ENCODE data around the gene AKAP6.

AKAP6 gene, protein sequence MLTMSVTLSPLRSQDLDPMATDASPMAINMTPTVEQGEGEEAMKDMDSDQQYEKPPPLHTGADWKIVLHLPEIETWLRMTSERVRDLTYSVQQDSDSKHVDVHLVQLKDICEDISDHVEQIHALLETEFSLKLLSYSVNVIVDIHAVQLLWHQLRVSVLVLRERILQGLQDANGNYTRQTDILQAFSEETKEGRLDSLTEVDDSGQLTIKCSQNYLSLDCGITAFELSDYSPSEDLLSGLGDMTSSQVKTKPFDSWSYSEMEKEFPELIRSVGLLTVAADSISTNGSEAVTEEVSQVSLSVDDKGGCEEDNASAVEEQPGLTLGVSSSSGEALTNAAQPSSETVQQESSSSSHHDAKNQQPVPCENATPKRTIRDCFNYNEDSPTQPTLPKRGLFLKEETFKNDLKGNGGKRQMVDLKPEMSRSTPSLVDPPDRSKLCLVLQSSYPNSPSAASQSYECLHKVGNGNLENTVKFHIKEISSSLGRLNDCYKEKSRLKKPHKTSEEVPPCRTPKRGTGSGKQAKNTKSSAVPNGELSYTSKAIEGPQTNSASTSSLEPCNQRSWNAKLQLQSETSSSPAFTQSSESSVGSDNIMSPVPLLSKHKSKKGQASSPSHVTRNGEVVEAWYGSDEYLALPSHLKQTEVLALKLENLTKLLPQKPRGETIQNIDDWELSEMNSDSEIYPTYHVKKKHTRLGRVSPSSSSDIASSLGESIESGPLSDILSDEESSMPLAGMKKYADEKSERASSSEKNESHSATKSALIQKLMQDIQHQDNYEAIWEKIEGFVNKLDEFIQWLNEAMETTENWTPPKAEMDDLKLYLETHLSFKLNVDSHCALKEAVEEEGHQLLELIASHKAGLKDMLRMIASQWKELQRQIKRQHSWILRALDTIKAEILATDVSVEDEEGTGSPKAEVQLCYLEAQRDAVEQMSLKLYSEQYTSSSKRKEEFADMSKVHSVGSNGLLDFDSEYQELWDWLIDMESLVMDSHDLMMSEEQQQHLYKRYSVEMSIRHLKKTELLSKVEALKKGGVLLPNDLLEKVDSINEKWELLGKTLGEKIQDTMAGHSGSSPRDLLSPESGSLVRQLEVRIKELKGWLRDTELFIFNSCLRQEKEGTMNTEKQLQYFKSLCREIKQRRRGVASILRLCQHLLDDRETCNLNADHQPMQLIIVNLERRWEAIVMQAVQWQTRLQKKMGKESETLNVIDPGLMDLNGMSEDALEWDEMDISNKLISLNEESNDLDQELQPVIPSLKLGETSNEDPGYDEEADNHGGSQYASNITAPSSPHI (N-terminal part only)

DNA sequence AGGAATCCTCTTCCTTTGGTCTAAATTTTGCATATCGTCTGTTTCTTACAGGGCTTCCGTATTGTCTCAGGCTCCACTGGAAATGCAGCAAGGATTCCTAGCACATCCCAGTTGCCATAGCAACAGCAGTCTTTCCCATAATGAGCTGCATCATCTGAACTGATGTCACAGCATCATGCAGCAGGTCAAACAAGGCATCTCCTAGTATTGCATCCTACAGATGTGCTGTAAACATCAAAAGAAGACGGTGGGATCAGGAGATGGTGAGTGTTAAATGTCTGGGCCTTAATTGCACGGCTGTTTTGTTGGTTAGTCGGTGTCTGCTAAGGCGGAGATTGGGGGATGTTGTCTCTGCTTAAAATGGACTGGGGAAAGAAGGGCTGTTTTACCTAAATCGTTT, at the start of gene AKAP6:
Gene AKAP6, plus strand, starts transcription at position 153 of the 400 bp plus-strand sequence. CDS start 104,196 bp downstream, outside the sequence.
- TF ChIP-seq, protein P1, sequence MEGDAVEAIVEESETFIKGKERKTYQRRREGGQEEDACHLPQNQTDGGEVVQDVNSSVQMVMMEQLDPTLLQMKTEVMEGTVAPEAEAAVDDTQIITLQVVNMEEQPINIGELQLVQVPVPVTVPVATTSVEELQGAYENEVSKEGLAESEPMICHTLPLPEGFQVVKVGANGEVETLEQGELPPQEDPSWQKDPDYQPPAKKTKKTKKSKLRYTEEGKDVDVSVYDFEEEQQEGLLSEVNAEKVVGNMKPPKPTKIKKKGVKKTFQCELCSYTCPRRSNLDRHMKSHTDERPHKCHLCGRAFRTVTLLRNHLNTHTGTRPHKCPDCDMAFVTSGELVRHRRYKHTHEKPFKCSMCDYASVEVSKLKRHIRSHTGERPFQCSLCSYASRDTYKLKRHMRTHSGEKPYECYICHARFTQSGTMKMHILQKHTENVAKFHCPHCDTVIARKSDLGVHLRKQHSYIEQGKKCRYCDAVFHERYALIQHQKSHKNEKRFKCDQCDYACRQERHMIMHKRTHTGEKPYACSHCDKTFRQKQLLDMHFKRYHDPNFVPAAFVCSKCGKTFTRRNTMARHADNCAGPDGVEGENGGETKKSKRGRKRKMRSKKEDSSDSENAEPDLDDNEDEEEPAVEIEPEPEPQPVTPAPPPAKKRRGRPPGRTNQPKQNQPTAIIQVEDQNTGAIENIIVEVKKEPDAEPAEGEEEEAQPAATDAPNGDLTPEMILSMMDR (IDR thresholded peaks at IDR 0.05; ENCODE audit: insufficient read depth, low read depth, low read length, missing control alignments): no peak
- DNase-seq (ENCODE audit: low read depth): no peak
- H3K4me3 ChIP-seq (ENCODE audit: low read depth, low read length): no peak within 1 kb of the TSS

DNA sequence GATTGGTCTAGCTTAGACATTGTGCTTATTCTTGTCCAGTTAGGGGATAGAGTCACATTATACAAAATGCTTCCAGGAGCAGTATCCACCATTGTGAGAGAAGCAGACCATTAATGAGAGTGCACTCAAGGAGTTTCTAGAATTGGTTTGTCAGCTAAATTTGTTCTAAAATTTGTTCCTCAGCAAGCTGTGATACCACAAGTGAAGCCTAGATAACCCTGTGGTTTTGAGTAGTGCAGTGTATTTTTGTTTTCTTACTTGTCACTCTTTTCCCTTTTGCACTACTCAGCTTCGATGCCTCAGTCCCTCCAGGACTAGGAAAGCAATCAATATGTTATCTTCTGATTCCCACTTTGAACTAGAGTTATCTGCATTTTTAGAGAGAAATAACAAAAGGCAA, 42.5 kb upstream of the AKAP6 start:
- TF ChIP-seq, protein P1 (IDR thresholded peaks at IDR 0.05; ENCODE audit: insufficient read depth, low read depth, low read length, missing control alignments): no peak

DNA sequence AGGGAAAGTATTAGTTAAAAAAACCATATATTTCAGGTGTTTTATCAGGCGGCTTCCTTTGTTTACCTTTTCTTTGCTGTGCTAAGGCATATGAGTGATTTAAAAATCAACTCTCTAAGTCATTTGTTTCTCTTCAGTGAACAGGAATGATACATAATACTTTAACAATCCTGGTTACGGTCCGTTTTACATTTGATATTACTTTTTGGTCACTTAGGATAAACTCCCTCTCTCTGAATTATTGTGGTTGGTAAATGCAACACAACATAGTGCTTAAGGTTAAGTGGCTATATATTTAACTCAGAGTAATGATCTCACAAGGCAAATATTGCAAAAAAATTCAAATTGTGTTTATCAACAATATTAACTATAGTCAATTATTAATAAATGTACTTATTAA, 32.7 kb upstream of the AKAP6 start:
- no peak overlapping the region for H3K4me3 ChIP-seq (ENCODE audit: low read depth, low read length)
- no peak for DNase-seq (ENCODE audit: low read depth)
- TF ChIP-seq, protein P1 (IDR thresholded peaks at IDR 0.05; ENCODE audit: insufficient read depth, low read depth, low read length, missing control alignments): no peak

More for the DNA sequence above, 42.5 kb upstream of the AKAP6 start:
- H3K4me3 ChIP-seq (ENCODE audit: low read depth, low read length): no peak overlapping the region
- no peak for DNase-seq (ENCODE audit: low read depth)

DNA sequence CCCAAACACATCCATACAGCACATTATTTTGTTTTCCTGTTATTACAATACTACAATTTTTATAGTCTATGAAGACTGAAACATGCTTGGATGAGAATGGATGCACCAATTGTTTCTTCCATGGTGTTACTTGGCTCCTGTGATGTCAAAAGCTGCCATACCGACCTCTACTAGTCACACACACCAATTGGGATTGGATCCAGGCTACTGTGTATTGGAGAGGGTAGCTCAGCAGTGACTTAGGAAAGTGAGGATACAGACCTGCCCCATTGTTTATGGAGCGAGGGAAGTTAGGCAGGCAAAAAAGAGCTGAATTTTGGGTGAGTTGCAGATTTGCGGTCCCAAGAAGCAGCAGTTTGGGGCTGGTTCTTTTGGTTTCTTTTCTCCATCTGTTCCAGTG, 30.8 kb upstream of the AKAP6 start:
- TF ChIP-seq, protein P1 (IDR thresholded peaks at IDR 0.05; ENCODE audit: insufficient read depth, low read depth, low read length, missing control alignments): no peak
- H3K4me3 ChIP-seq (ENCODE audit: low read depth, low read length): no peak overlapping the region
- DNase-seq (ENCODE audit: low read depth): no peak

DNA sequence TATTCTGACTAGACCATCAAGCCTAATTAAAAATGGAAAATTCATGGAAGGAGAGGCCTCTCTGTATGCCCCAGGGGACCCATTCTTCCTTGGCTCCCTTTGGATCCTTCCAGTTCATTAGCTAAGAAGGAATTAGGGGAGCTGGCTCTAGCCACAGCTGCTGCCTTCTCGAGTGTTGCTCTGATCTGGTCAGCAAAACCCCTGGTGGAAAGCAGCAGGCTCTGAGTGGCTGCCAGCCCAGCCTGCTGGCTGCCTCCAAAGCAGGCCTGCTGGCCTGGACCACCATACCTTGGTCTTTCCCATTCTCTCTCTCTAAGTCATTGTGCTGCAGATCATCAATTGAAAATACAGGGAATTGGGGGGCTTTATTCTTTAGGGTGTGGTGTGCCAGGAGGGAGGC, 29.0 kb upstream of the AKAP6 start:
- TF ChIP-seq, protein P1 (IDR thresholded peaks at IDR 0.05; ENCODE audit: insufficient read depth, low read depth, low read length, missing control alignments): no peak
- no peak overlapping the region for H3K4me3 ChIP-seq (ENCODE audit: low read depth, low read length)
- no peak for DNase-seq (ENCODE audit: low read depth)

DNA sequence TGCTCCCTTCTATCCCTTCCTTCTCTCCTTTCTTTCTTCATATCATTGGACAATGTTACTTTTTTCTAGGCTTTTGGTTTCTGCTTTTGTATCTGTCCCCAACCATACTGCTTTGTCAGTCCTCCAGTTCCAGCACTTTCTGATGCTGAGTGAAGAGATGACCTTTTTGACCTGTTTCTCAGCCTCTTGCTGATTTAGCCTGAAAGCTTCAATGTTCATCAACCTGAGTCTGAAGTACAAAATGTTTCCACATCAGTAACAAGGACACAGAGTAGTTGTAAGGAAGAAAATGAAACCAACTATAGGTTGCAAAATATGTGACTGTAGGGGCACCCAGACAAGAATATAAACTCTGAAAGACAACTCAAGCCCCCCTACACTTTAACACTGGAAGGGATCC, 25.2 kb upstream of the AKAP6 start:
- no peak overlapping the region for H3K4me3 ChIP-seq (ENCODE audit: low read depth, low read length)
- TF ChIP-seq, protein P1 (IDR thresholded peaks at IDR 0.05; ENCODE audit: insufficient read depth, low read depth, low read length, missing control alignments): no peak
- no peak for DNase-seq (ENCODE audit: low read depth)

Data from GM12865 (cell line).